ENCODE measurements around the gene HES5.

GRCh38 chr1:2535981-2536380, 5.9 kb upstream of the HES5 start:
- TF ChIP-seq CTCF (IDR thresholded peaks at IDR 0.05; ENCODE audit: low read depth, low read length, poor library complexity, severe bottlenecking) (no peak), EZH2phosphoT487 (IDR thresholded peaks at IDR 0.05; ENCODE audit: borderline replicate concordance, low read length) (no peak)
